ENCODE measurements around the gene MMP10. TPM values are rescaled to one million over a fixed set of nuclear protein-coding genes. Genes with fewer than 3 reads are reported as not detected.

Gene MMP10
- total and polyA plus RNA-seq, 2 donors (not counting 1 experiment from before 2014, with no cell fraction given), result not detected

DNA sequence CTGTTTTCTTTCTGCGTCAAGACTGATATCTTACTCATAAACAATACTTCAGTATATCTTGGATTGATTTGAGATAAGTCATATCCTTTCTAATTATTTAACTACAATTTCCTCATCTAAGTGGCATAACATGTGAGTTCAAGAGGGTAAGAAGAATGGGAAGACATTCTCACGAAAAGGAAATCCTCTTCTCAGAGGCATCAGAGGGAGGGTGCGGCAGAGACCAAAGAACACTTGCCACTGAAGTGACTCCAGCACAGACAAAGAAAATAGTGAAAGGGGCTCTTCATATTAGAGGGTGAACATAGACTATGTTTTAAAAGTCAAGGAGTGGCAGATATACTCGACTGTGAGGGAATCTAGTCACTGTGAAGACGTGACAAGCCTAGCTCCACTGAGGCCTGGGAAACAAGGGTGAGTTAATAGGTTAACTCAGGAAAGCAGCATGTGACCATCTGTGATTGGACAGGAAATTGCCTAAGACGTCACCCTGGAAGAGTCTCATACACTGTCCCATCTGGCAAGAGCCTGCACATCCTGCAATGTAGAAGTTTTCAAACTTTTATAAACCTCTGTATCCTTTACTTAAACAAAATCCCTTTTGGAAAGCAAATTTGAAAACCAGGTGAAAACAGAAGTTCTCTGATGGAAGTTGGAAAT is 19.4 kb upstream of the MMP10 start:
- Histone ChIP-seq H3K79me2 (ENCODE audit: control insufficient read depth, insufficient read depth, low read length) (no peaks in the 10 kb centered on the region), H3K27me3 (replicated peaks in 1 of 4; ENCODE audit: control extremely low read depth in 1 of 4, control insufficient read depth in 3 of 4, insufficient read depth in 4 of 4, low read length in 3 of 4) (peaks cover 0 to 4% (median under 1%) of the 10 kb centered on the region in 4 experiments), H2AFZ (ENCODE audit: insufficient read depth, low read depth, low read length, poor library complexity, severe bottlenecking) (no peak overlapping the region), H3K36me3 (replicated peaks in 1 of 2; ENCODE audit: control extremely low read depth in 1 of 2, control insufficient read depth in 1 of 2, extremely low read depth in 1 of 2, insufficient read depth in 2 of 2, low read length in 1 of 2) (no peaks in the 10 kb centered on the region), H3K9me3 (ENCODE audit: control extremely low read depth in 1 of 3, control insufficient read depth in 2 of 3, insufficient read depth in 1 of 3, low read length in 2 of 3) (no peaks in the 10 kb centered on the region), H3K4me3 (ENCODE audit: control extremely low read depth in 1 of 5, extremely low read depth in 1 of 5, insufficient read depth in 1 of 5, low read depth in 2 of 5, low read length in 4 of 5) (no peak overlapping the region), H3K27ac (ENCODE audit: low read length in 2 of 2) (no peak overlapping the region), H3K4me1 (ENCODE audit: control insufficient read depth in 2 of 2, insufficient read depth in 2 of 2, low read length in 2 of 2) (no peaks in the 10 kb centered on the region), H3K9ac (ENCODE audit: low read length) (no peak overlapping the region), H4K20me1 (ENCODE audit: control insufficient read depth, insufficient read depth, low read length, poor library complexity, severe bottlenecking) (no peaks in the 10 kb centered on the region), H3K4me2 (replicated peaks; ENCODE audit: low read depth, low read length, poor library complexity, severe bottlenecking) (no peak overlapping the region)
- WGBS (ENCODE audit: insufficient coverage), result 76% methylated on average over 3 of the region's 6 CpGs
- no peak for TF ChIP-seq EZH2 (IDR thresholded peaks at IDR 0.05; ENCODE audit: borderline replicate concordance, insufficient read depth, low read depth, low read length, poor library complexity, severe bottlenecking)
- TF ChIP-seq, protein P1, sequence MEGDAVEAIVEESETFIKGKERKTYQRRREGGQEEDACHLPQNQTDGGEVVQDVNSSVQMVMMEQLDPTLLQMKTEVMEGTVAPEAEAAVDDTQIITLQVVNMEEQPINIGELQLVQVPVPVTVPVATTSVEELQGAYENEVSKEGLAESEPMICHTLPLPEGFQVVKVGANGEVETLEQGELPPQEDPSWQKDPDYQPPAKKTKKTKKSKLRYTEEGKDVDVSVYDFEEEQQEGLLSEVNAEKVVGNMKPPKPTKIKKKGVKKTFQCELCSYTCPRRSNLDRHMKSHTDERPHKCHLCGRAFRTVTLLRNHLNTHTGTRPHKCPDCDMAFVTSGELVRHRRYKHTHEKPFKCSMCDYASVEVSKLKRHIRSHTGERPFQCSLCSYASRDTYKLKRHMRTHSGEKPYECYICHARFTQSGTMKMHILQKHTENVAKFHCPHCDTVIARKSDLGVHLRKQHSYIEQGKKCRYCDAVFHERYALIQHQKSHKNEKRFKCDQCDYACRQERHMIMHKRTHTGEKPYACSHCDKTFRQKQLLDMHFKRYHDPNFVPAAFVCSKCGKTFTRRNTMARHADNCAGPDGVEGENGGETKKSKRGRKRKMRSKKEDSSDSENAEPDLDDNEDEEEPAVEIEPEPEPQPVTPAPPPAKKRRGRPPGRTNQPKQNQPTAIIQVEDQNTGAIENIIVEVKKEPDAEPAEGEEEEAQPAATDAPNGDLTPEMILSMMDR (IDR thresholded peaks at IDR 0.05), result no peak
- ATAC-seq (ENCODE audit: low read depth) (no peak), DNase-seq (no peak)
- no peaks in the 10 kb centered on the region for H3K9me3 Mint-ChIP-seq (ENCODE audit: insufficient read depth)
- ChIA-PET CTCF (no interaction called here), POLR2A (no interaction called here)
- H3K4me1 Mint-ChIP-seq, result no peaks in the 10 kb centered on the region
- H3K27ac Mint-ChIP-seq, result no peak overlapping the region
- peaks cover 20% of the 10 kb centered on the region for H3K27me3 Mint-ChIP-seq
- intact Hi-C loops (cut with micrococcal nuclease), result no loop called here
- no peak overlapping the region for H3K4me3 Mint-ChIP-seq

DNA sequence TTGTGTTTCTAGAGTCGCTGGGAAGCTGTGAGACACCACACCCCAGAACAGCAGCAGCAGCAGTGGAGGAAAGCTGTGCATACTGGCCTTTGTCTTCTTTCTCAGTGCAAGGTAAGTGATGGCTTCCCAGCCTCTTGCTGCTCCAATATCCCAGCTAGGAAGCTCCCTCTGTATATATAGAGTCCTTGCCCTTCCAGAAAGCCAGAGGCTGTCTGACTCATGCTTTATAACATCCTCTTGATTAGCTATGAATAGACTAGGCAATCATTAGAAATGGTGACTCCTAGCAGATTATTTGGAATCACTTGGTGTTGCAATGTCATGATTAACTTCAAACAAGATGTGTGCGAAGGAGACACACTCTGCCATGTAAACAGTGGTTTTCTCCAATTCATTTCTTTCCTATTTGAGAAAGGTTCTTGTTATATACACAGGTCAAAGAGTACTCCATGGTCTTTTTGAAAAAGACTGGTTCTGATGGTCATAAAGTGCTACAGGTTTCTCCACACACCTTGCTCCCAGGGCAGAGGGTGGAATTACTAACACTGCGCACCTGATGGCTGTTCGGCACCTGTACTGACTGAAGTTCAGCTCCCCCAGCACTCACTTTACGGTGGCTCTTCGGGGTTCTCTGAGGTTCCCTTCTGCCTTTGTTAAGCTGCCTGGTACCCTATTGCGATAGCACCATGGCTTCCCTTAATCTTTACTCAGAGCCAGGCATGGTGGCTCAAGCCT is 17.8 kb upstream of the MMP10 start, which contains the start of gene MMP1:
TSS of gene MMP1 (minus strand) at position 149 of the 735 bp plus-strand sequence. CDS start at position 81, 68 bp downstream.
- no peaks in the 10 kb centered on the region for H3K9me3 Mint-ChIP-seq (ENCODE audit: insufficient read depth)
- H3K4me3 Mint-ChIP-seq, result no peak within 1 kb of the TSS
- H3K36me3 ChIP-seq (replicated peaks in 1 of 2; ENCODE audit: control extremely low read depth in 1 of 2, control insufficient read depth in 1 of 2, extremely low read depth in 1 of 2, insufficient read depth in 2 of 2, low read length in 1 of 2), result no peaks in the 10 kb centered on the region
- no peak within 1 kb of the TSS for H2AFZ ChIP-seq (ENCODE audit: insufficient read depth, low read depth, low read length, poor library complexity, severe bottlenecking)
- H4K20me1 ChIP-seq (ENCODE audit: control insufficient read depth, insufficient read depth, low read length, poor library complexity, severe bottlenecking), result no peaks in the 10 kb centered on the region
- intact Hi-C loops (cut with micrococcal nuclease), result no loop called here
- H3K4me2 ChIP-seq (replicated peaks; ENCODE audit: low read depth, low read length, poor library complexity, severe bottlenecking), result no peak within 1 kb of the TSS
- H3K4me1 Mint-ChIP-seq, result no peaks in the 10 kb centered on the region
- no peaks in the 10 kb centered on the region for H3K9me3 ChIP-seq (ENCODE audit: control extremely low read depth in 1 of 3, control insufficient read depth in 2 of 3, insufficient read depth in 1 of 3, low read length in 2 of 3)
- TF ChIP-seq EZH2 (IDR thresholded peaks at IDR 0.05; ENCODE audit: borderline replicate concordance, insufficient read depth, low read depth, low read length, poor library complexity, severe bottlenecking), result no peak
- TF ChIP-seq, protein P1 (IDR thresholded peaks at IDR 0.05), result no peak
- CTCF ChIA-PET, result no interaction called here
- peaks cover 10% of the 10 kb centered on the region for H3K27me3 Mint-ChIP-seq
- no peak for ATAC-seq (ENCODE audit: low read depth)
- 98% methylated on average over 6 of the region's 7 CpGs for WGBS (ENCODE audit: insufficient coverage)
- no peak within 1 kb of the TSS for H3K27ac Mint-ChIP-seq
- no peak within 1 kb of the TSS for H3K27ac ChIP-seq (ENCODE audit: low read length in 2 of 2)
- H3K9ac ChIP-seq (ENCODE audit: low read length), result no peak within 1 kb of the TSS
- POLR2A ChIA-PET, result no interaction called here
- no peak for DNase-seq
- H3K4me1 ChIP-seq (ENCODE audit: control insufficient read depth in 2 of 2, insufficient read depth in 2 of 2, low read length in 2 of 2), result no peaks in the 10 kb centered on the region
- no peak within 1 kb of the TSS for H3K4me3 ChIP-seq (ENCODE audit: control extremely low read depth in 1 of 5, extremely low read depth in 1 of 5, insufficient read depth in 1 of 5, low read depth in 2 of 5, low read length in 4 of 5)
- no peaks in the 10 kb centered on the region for H3K79me2 ChIP-seq (ENCODE audit: control insufficient read depth, insufficient read depth, low read length)
- peaks cover 0 to 2% (median 0%) of the 10 kb centered on the region in 4 experiments for H3K27me3 ChIP-seq (replicated peaks in 1 of 4; ENCODE audit: control extremely low read depth in 1 of 4, control insufficient read depth in 3 of 4, insufficient read depth in 4 of 4, low read length in 3 of 4)

Measured in B cell (primary cell).